Mesodermal cell (in vitro differentiated cells): ENCODE measurements around the gene SQOR.

Experiments
- H3K27ac ChIP-seq: 2 replicates; pipeline ENCODE4 v1.7.0; 2013; ENCODE audit warnings: mild to moderate bottlenecking, low read depth, low read length, moderate library complexity; ENCODE audit not compliant: severe bottlenecking
- H3K36me3 ChIP-seq: 2 replicates; pipeline ENCODE4 v1.7.1; 2013; ENCODE audit warnings: mild to moderate bottlenecking, low read length, moderate library complexity; ENCODE audit not compliant: control insufficient read depth, insufficient read depth
- H3K4me1 ChIP-seq: one replicate; pipeline ENCODE4 v1.7.1; 2013; ENCODE audit warnings: mild to moderate bottlenecking, low read length; ENCODE audit not compliant: insufficient read depth, control insufficient read depth, poor library complexity, severe bottlenecking
- H3K4me3 ChIP-seq: 2 replicates; pipeline ENCODE4 v1.7.0; 2013; ENCODE audit warnings: low read length, control low read depth, mild to moderate bottlenecking; ENCODE audit not compliant: insufficient read depth, poor library complexity, severe bottlenecking; ENCODE audit errors: extremely low read depth
- H3K9me3 ChIP-seq: 2 replicates; pipeline ENCODE4 v1.7.1; 2013; ENCODE audit warnings: mild to moderate bottlenecking, low read length, moderate library complexity; ENCODE audit not compliant: control insufficient read depth
- WGBS, 2 experiments: methylation state at CpG; one replicate each; pipeline ENCODE4 v1.1.5; 2013; ENCODE audit warnings: missing lambda C conversion rate in 2 of 2; ENCODE audit not compliant: insufficient coverage in 2 of 2; 5-methylcytosine and 5-hydroxymethylcytosine counted together

SQOR gene

GRCh38 chr15:45734260-45734711 is 99.5 kb downstream of the SQOR start:
- H3K36me3 ChIP-seq, result no peaks in the 10 kb centered on the region
- H3K4me3 ChIP-seq, result no peak overlapping the region
- WGBS, 2 experiments, result 68 to 83% methylated on average over 4 of the region's 5 CpGs
- no peak overlapping the region for H3K27ac ChIP-seq
- peaks cover 5% of the 10 kb centered on the region for H3K4me1 ChIP-seq
- no peaks in the 10 kb centered on the region for H3K9me3 ChIP-seq
